ENCODE measurements around the gene CIRBP.
A peak's percentile ranks its signal among the peaks of the same experiment; 100 is the strongest.

The CIRBP gene

DNA sequence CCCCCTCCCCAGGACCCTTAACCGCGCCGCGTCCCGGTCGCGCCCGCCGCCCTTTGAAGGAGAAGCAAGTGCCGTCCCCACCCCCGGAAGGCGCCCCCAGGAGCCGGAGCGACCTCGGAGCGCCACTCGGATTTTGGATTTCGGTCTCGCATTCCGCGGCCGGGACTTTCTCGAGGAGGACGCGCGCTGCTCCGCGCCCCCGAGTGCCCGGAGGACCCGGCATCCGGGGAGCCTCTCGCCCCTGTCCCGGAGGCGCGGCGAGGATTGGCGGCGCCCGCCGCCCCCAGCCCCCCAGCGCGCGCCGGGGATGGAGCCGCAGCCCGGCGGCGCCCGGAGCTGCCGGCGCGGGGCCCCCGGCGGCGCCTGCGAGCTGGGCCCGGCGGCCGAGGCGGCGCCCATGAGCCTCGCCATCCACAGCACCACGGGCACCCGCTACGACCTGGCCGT lies 19.1 kb upstream of the CIRBP start:
- Histone ChIP-seq H3K4me1 (ENCODE audit: low read depth, poor library complexity, severe bottlenecking) (peaks cover 11% of the 10 kb centered on the region), H3K4me3 (IDR thresholded peaks at IDR 0.05; ENCODE audit: insufficient read depth, low read depth, low read length) (no peak overlapping the region), H3K27ac (no peak overlapping the region), H3K27me3 (ENCODE audit: insufficient read depth, low read depth) (no peaks in the 10 kb centered on the region), H3K4me2 (peak overlapping the region; percentile 68), H4K20me1 (ENCODE audit: insufficient read depth) (no peaks in the 10 kb centered on the region), H2AFZ (ENCODE audit: low read depth) (no peak overlapping the region), H3K36me3 (ENCODE audit: insufficient read depth) (no peaks in the 10 kb centered on the region; the same call in 1 of the 2 replicates), H3K9ac (peak overlapping the region; percentile 35; the same call in 1 of the 2 replicates), H3K79me2 (ENCODE audit: insufficient read depth, low read depth) (no peaks in the 10 kb centered on the region)
- TF ChIP-seq, protein P1, sequence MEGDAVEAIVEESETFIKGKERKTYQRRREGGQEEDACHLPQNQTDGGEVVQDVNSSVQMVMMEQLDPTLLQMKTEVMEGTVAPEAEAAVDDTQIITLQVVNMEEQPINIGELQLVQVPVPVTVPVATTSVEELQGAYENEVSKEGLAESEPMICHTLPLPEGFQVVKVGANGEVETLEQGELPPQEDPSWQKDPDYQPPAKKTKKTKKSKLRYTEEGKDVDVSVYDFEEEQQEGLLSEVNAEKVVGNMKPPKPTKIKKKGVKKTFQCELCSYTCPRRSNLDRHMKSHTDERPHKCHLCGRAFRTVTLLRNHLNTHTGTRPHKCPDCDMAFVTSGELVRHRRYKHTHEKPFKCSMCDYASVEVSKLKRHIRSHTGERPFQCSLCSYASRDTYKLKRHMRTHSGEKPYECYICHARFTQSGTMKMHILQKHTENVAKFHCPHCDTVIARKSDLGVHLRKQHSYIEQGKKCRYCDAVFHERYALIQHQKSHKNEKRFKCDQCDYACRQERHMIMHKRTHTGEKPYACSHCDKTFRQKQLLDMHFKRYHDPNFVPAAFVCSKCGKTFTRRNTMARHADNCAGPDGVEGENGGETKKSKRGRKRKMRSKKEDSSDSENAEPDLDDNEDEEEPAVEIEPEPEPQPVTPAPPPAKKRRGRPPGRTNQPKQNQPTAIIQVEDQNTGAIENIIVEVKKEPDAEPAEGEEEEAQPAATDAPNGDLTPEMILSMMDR (conservative IDR thresholded peaks at IDR 0.05; ENCODE audit: low read depth, low read length) = no peak

DNA sequence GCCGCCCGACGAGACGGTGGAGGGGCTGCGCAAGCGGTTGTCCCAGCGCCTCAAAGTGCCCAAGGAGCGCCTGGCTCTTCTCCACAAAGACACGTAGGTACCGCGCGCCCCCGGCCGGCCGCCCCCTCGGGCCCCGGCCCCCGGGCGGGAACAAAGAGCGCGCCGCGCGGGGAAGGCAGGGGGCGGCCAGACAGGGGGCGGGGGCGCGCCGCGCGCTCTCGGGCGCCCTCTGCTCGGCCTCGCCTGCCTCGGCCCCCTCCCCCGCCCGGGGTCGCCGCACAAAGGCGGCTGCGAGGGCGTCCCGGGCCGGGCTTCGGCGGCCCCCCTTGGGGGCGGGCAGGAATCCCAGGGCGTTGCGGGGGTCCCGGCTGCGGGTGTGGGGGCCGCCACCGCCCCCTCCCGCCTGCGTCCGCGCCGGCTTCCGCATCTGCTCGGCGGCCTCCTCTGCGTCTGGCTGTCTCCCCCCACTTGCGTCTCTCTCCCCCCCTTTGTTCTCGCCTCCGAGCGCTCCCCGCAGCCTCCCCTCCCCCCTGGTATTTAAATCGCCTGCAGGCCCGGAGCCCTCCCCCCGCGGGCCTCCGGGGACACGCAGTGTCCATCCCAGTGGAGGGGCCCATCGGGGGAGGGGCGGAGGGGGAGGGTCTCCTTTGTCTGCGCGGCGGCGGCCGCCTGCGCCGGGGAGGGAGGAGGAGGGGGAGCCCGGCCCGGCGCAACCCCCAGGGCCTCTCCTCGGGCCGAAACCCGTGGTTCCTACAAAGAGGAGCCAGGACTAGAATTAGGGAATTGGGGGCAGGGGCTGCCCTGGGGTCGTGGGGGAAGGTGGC lies 18.5 kb upstream of the CIRBP start:
- H3K27me3 ChIP-seq (ENCODE audit: insufficient read depth, low read depth) = no peaks in the 10 kb centered on the region
- TF ChIP-seq, protein P1 (conservative IDR thresholded peaks at IDR 0.05; ENCODE audit: low read depth, low read length) = no peak
- H3K27ac ChIP-seq = no peak overlapping the region
- no peak overlapping the region for H3K4me2 ChIP-seq
- H3K4me1 ChIP-seq (ENCODE audit: low read depth, poor library complexity, severe bottlenecking) = peaks cover 10% of the 10 kb centered on the region
- no peaks in the 10 kb centered on the region; the same call in 1 of the 2 replicates for H3K36me3 ChIP-seq (ENCODE audit: insufficient read depth)
- H4K20me1 ChIP-seq (ENCODE audit: insufficient read depth) = no peaks in the 10 kb centered on the region
- no peak overlapping the region for H3K4me3 ChIP-seq (IDR thresholded peaks at IDR 0.05; ENCODE audit: insufficient read depth, low read depth, low read length)
- no peak overlapping the region for H3K9ac ChIP-seq
- no peaks in the 10 kb centered on the region for H3K79me2 ChIP-seq (ENCODE audit: insufficient read depth, low read depth)
- H2AFZ ChIP-seq (ENCODE audit: low read depth) = no peak overlapping the region

DNA sequence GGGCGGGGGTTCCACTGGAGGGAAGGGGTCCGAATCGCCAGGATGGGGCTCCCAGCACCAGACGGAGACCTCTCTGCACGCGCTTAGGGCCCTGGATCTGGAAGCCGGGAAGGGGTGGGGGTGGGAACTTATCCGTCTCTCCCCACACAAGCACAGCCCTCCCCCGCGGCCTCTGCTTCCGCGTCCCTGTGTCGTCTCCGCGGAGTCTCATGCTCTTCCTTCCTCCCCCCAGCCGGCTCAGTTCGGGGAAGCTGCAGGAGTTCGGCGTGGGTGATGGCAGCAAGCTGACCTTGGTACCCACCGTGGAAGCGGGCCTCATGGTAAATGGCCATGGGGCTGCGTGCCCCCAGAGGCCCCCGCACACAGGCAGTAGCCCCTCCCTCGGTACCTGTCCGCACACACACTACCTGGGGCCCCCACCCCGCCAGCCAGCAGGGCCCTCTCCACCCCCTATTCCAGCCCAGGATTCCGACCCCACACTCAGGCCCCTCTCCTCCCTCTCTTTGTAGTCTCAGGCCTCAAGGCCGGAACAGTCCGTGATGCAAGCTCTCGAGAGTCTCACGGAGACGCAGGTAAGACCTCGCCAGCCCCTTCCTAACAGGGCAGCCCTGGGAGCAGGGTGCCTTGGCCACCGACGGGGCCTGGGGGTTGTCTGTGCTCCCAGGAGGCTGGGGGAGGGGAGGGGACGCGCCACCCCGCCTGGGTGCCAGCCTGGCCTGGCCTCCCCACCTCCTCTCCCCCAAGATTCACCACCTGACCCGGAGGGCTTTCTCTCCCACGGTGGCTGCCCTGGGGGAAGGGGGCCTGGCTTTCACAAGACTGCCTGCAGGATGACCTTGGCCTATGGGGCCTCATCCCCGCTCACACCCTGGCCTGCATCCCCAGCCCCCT lies 17.6 kb upstream of the CIRBP start:
- Histone ChIP-seq H3K27me3 (ENCODE audit: insufficient read depth, low read depth) (no peaks in the 10 kb centered on the region), H3K27ac (no peak overlapping the region), H3K4me3 (IDR thresholded peaks at IDR 0.05; ENCODE audit: insufficient read depth, low read depth, low read length) (no peak overlapping the region), H3K36me3 (ENCODE audit: insufficient read depth) (no peaks in the 10 kb centered on the region; the same call in 1 of the 2 replicates), H3K9ac (no peak overlapping the region), H2AFZ (ENCODE audit: low read depth) (no peak overlapping the region), H4K20me1 (ENCODE audit: insufficient read depth) (no peaks in the 10 kb centered on the region), H3K4me1 (ENCODE audit: low read depth, poor library complexity, severe bottlenecking) (peaks cover 10% of the 10 kb centered on the region), H3K79me2 (ENCODE audit: insufficient read depth, low read depth) (no peaks in the 10 kb centered on the region), H3K4me2 (no peak overlapping the region)
- TF ChIP-seq, protein P1 (conservative IDR thresholded peaks at IDR 0.05; ENCODE audit: low read depth, low read length) = no peak

DNA sequence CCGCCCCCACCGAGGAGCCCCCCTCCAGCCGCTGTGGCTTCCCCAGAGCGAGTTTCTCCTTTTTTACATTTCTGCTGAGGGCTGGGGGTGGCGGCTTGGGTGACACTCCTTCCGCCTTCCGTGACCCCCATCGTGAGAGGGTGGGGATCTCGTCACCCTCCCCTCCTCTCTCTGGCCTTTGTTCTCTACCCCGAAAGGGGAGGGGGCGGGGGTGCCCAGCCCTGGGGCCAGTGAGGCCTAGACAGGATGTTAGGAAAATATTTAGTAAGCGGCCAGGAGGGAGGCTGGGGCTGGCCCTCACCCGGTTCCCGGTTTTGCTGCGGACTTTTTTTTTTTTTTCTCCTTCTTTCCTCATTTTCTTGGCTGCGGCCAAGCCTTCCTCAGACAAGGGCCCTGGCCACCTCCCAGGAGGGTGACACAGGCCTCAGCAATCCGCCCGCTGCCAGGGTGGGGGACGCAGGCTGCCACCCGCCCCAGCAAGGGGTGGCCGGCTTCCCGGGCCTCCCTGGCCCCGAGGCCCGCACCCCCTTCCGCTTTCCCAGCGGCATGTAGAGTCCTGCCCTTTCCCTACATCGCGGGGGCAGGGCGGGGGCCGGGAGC lies 16.8 kb upstream of the CIRBP start:
- H3K9ac ChIP-seq = no peak overlapping the region
- H4K20me1 ChIP-seq (ENCODE audit: insufficient read depth) = no peaks in the 10 kb centered on the region
- H3K79me2 ChIP-seq (ENCODE audit: insufficient read depth, low read depth) = no peaks in the 10 kb centered on the region

More for the DNA sequence above, 16.8 kb upstream of the CIRBP start:
- Histone ChIP-seq H3K4me3 (IDR thresholded peaks at IDR 0.05; ENCODE audit: insufficient read depth, low read depth, low read length) (no peak overlapping the region), H2AFZ (ENCODE audit: low read depth) (no peak overlapping the region), H3K4me2 (no peak overlapping the region), H3K36me3 (ENCODE audit: insufficient read depth) (no peaks in the 10 kb centered on the region; the same call in 1 of the 2 replicates), H3K4me1 (ENCODE audit: low read depth, poor library complexity, severe bottlenecking) (peaks cover 10% of the 10 kb centered on the region), H3K27me3 (ENCODE audit: insufficient read depth, low read depth) (no peaks in the 10 kb centered on the region), H3K27ac (no peak overlapping the region)
- TF ChIP-seq, protein P1 (conservative IDR thresholded peaks at IDR 0.05; ENCODE audit: low read depth, low read length) = no peak

All from KMS-11 (cell line).